ENCODE data around the gene RPL10. TPM values are rescaled to one million over a fixed set of nuclear protein-coding genes. Genes with fewer than 3 reads are reported as not detected.

Gene RPL10
- total RNA-seq, 1 donor from 2014 or later: 3,704 TPM

- no peak for DNase-seq (ENCODE audit: low spot score)
- H3K4me3 Mint-ChIP-seq (ENCODE audit: unreplicated experiment): peak overlapping the region; percentile 81
- no peak for TF ChIP-seq CTCF (IDR thresholded peaks at IDR 0.05; ENCODE audit: unreplicated experiment)
- H3K9me3 Mint-ChIP-seq (ENCODE audit: unreplicated experiment): no peaks in the 10 kb centered on the region
- H3K4me1 Mint-ChIP-seq (ENCODE audit: unreplicated experiment): peaks cover 19% of the 10 kb centered on the region
- H3K27me3 Mint-ChIP-seq (ENCODE audit: unreplicated experiment): peaks cover 7% of the 10 kb centered on the region
- H3K27ac Mint-ChIP-seq (ENCODE audit: unreplicated experiment): peak overlapping the region; percentile 91
- peaks cover 9% of the 10 kb centered on the region for H3K36me3 Mint-ChIP-seq (ENCODE audit: low read depth, unreplicated experiment)
Observed at GRCh38 chrX:154430916-154431315, 32.7 kb downstream of the RPL10 start.

- Mint-ChIP-seq H3K27me3 (ENCODE audit: unreplicated experiment) (peaks cover 7% of the 10 kb centered on the region), H3K4me3 (ENCODE audit: unreplicated experiment) (no peak overlapping the region), H3K27ac (ENCODE audit: unreplicated experiment) (no peak overlapping the region), H3K4me1 (ENCODE audit: unreplicated experiment) (peaks cover 23% of the 10 kb centered on the region), H3K9me3 (ENCODE audit: unreplicated experiment) (no peaks in the 10 kb centered on the region), H3K36me3 (ENCODE audit: low read depth, unreplicated experiment) (peaks cover 9% of the 10 kb centered on the region)
- DNase-seq (ENCODE audit: low spot score): no peak
- TF ChIP-seq CTCF (IDR thresholded peaks at IDR 0.05; ENCODE audit: unreplicated experiment): no peak
Observed at GRCh38 chrX:154431341-154431740, 33.2 kb downstream of the RPL10 start.

- no peak for DNase-seq (ENCODE audit: low spot score)
- Mint-ChIP-seq H3K36me3 (ENCODE audit: low read depth, unreplicated experiment) (peaks cover 9% of the 10 kb centered on the region), H3K27me3 (ENCODE audit: unreplicated experiment) (peaks cover 7% of the 10 kb centered on the region), H3K4me1 (ENCODE audit: unreplicated experiment) (peaks cover 23% of the 10 kb centered on the region), H3K4me3 (ENCODE audit: unreplicated experiment) (no peak overlapping the region), H3K27ac (ENCODE audit: unreplicated experiment) (no peak overlapping the region), H3K9me3 (ENCODE audit: unreplicated experiment) (no peaks in the 10 kb centered on the region)
- TF ChIP-seq CTCF (IDR thresholded peaks at IDR 0.05; ENCODE audit: unreplicated experiment): no peak
Observed at GRCh38 chrX:154432210-154432609, 34.0 kb downstream of the RPL10 start.

GRCh38 chrX:154433605-154434004 lies 35.4 kb downstream of the RPL10 start:
- Mint-ChIP-seq H3K4me3 (ENCODE audit: unreplicated experiment) (peak overlapping the region; percentile 31), H3K27me3 (ENCODE audit: unreplicated experiment) (peaks cover 7% of the 10 kb centered on the region), H3K36me3 (ENCODE audit: low read depth, unreplicated experiment) (peaks cover 9% of the 10 kb centered on the region), H3K27ac (ENCODE audit: unreplicated experiment) (no peak overlapping the region), H3K4me1 (ENCODE audit: unreplicated experiment) (peaks cover 23% of the 10 kb centered on the region), H3K9me3 (ENCODE audit: unreplicated experiment) (no peaks in the 10 kb centered on the region)
- no peak for TF ChIP-seq CTCF (IDR thresholded peaks at IDR 0.05; ENCODE audit: unreplicated experiment)
- DNase-seq (ENCODE audit: low spot score): no peak

- Mint-ChIP-seq H3K4me3 (ENCODE audit: unreplicated experiment) (no peak overlapping the region), H3K27ac (ENCODE audit: unreplicated experiment) (no peak overlapping the region), H3K4me1 (ENCODE audit: unreplicated experiment) (peaks cover 19% of the 10 kb centered on the region), H3K27me3 (ENCODE audit: unreplicated experiment) (peaks cover 3% of the 10 kb centered on the region), H3K36me3 (ENCODE audit: low read depth, unreplicated experiment) (peaks cover 12% of the 10 kb centered on the region), H3K9me3 (ENCODE audit: unreplicated experiment) (no peaks in the 10 kb centered on the region)
- TF ChIP-seq CTCF (IDR thresholded peaks at IDR 0.05; ENCODE audit: unreplicated experiment): no peak
- no peak for DNase-seq (ENCODE audit: low spot score)
Observed at GRCh38 chrX:154434394-154435168, 36.4 kb downstream of the RPL10 start.

Data from endothelial cell (in vitro differentiated cells).